ENCODE data around the gene SPAG17. TPM values are rescaled to one million over a fixed set of nuclear protein-coding genes. Genes with fewer than 3 reads are reported as not detected.

SPAG17 gene
- total and polyA plus RNA-seq, 2 experiments from 2014 or later, result 0.36 to 1.7 TPM

DNA sequence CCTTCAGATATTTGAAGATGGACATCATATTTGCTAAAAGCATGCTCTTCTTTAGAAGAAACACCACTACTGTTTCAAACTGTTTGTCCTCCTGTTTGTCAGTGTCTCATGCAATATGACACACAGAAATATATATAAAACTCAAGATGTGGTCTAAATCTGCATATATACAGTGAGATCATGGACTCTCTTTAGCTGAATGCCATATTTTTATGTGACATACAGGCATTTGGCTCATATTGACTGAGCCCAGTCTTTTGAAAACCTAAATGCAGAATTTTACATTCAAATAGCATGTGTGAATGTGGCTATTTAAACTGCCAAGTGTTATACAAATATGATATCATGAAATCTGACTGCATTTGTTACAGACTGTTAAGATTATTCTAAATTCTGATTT lies 274.0 kb downstream of the SPAG17 start:
- H4K20me1 ChIP-seq (ENCODE audit: insufficient read depth, poor library complexity, severe bottlenecking), result no peaks in the 10 kb centered on the region
- H3K9me3 ChIP-seq (ENCODE audit: low read depth), result no peaks in the 10 kb centered on the region
- no peaks in the 10 kb centered on the region for H3K79me2 ChIP-seq
- no peaks in the 10 kb centered on the region for H3K9me2 ChIP-seq (replicated peaks; ENCODE audit: insufficient read depth)
- no peak for DNase-seq (ENCODE audit: low spot score)
- no peak overlapping the region for H2AFZ ChIP-seq
- no peaks in the 10 kb centered on the region for H3K27me3 ChIP-seq
- no peak overlapping the region for H3K4me3 ChIP-seq
- H3K4me1 ChIP-seq (ENCODE audit: insufficient read depth), result no peaks in the 10 kb centered on the region
- no peak overlapping the region for H3K27ac ChIP-seq
- H3K4me2 ChIP-seq, result no peak overlapping the region
- H3K36me3 ChIP-seq (replicated peaks; ENCODE audit: insufficient read depth, low read depth), result no peaks in the 10 kb centered on the region
- TF ChIP-seq EZH2phosphoT487 (IDR thresholded peaks at IDR 0.05; ENCODE audit: low read depth, severe bottlenecking, unreplicated experiment), result no peak
- no peak for TF ChIP-seq CTCF (IDR thresholded peaks at IDR 0.05; ENCODE audit: poor library complexity)
- TF ChIP-seq EZH2 (IDR thresholded peaks at IDR 0.05; ENCODE audit: borderline replicate concordance), result no peak

DNA sequence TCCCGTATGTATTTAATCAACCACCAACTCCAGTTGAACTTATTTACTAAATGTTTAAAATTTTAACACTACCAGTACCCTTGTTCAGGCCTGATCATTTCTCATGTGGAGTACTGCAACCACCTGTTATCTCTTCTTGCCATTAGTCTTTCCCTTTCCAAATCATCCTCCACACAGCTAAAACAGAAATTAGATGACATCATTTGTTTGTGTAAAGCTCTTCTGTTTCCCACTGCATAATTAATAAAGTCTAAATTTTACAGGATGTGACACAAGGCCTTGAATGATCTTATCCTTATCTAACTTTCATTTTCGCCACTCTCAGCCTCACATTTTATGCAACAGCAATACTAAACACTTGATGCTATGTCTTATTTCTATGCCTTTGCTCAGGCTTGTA lies 280.0 kb downstream of the SPAG17 start:
- H3K4me3 ChIP-seq, result no peak overlapping the region
- H4K20me1 ChIP-seq (ENCODE audit: insufficient read depth, poor library complexity, severe bottlenecking), result no peaks in the 10 kb centered on the region
- no peak overlapping the region for H2AFZ ChIP-seq
- H3K27ac ChIP-seq, result no peak overlapping the region
- H3K4me2 ChIP-seq, result no peak overlapping the region
- no peaks in the 10 kb centered on the region for H3K9me2 ChIP-seq (replicated peaks; ENCODE audit: insufficient read depth)
- H3K4me1 ChIP-seq (ENCODE audit: insufficient read depth), result no peaks in the 10 kb centered on the region
- DNase-seq (ENCODE audit: low spot score), result no peak
- H3K9me3 ChIP-seq (ENCODE audit: low read depth), result no peaks in the 10 kb centered on the region
- no peaks in the 10 kb centered on the region for H3K79me2 ChIP-seq
- H3K27me3 ChIP-seq, result no peaks in the 10 kb centered on the region
- TF ChIP-seq EZH2 (IDR thresholded peaks at IDR 0.05; ENCODE audit: borderline replicate concordance), result no peak
- no peak for TF ChIP-seq EZH2phosphoT487 (IDR thresholded peaks at IDR 0.05; ENCODE audit: low read depth, severe bottlenecking, unreplicated experiment)
- no peak for TF ChIP-seq CTCF (IDR thresholded peaks at IDR 0.05; ENCODE audit: poor library complexity)
- no peaks in the 10 kb centered on the region for H3K36me3 ChIP-seq (replicated peaks; ENCODE audit: insufficient read depth, low read depth)
- WGBS (ENCODE audit: low lambda C conversion rate, missing lambda C conversion rate), result 88% methylated on average over 2 of the region's 2 CpGs

- Histone ChIP-seq H3K4me2 (no peak overlapping the region), H3K4me3 (no peak overlapping the region), H2AFZ (no peak overlapping the region), H3K36me3 (replicated peaks; ENCODE audit: insufficient read depth, low read depth) (no peaks in the 10 kb centered on the region), H3K27me3 (no peaks in the 10 kb centered on the region), H3K79me2 (no peaks in the 10 kb centered on the region), H3K9me2 (replicated peaks; ENCODE audit: insufficient read depth) (no peaks in the 10 kb centered on the region), H3K27ac (no peak overlapping the region), H4K20me1 (ENCODE audit: insufficient read depth, poor library complexity, severe bottlenecking) (no peaks in the 10 kb centered on the region), H3K4me1 (ENCODE audit: insufficient read depth) (no peaks in the 10 kb centered on the region), H3K9me3 (ENCODE audit: low read depth) (no peaks in the 10 kb centered on the region)
- TF ChIP-seq EZH2phosphoT487 (IDR thresholded peaks at IDR 0.05; ENCODE audit: low read depth, severe bottlenecking, unreplicated experiment) (no peak), EZH2 (IDR thresholded peaks at IDR 0.05; ENCODE audit: borderline replicate concordance) (no peak)
- DNase-seq (ENCODE audit: low spot score), result no peak
- WGBS (ENCODE audit: low lambda C conversion rate, missing lambda C conversion rate), result 100% methylated on average over 3 of the region's 3 CpGs
Observed at GRCh38 chr1:117904485-117904884, 280.5 kb downstream of the SPAG17 start.

All from hepatocyte (in vitro differentiated cells).